H9 (cell line): ENCODE measurements around the gene MDK. TPM values are rescaled to one million over a fixed set of nuclear protein-coding genes. Genes with fewer than 3 reads are reported as not detected.

Experiments
- DNase-seq: peaks from one replicate; pipeline ENCODE4 v3.0.0-alpha.2; 2017
- H2AFZ ChIP-seq: one replicate; pipeline ENCODE4 v1.6.1; 2013; ENCODE audit warnings: mild to moderate bottlenecking, low read length, control low read depth, moderate library complexity
- H2AK5ac ChIP-seq: 2 replicates; pipeline ENCODE4 v1.6.1; 2013; ENCODE audit warnings: low read length, control low read depth, mixed read lengths; ENCODE audit not compliant: insufficient read length
- H2BK120ac ChIP-seq: one replicate; pipeline ENCODE4 v1.6.1; 2013; ENCODE audit warnings: low read depth, mild to moderate bottlenecking, low read length, control low read depth, inconsistent platforms; ENCODE audit not compliant: poor library complexity, severe bottlenecking
- H2BK12ac ChIP-seq: 2 replicates; pipeline ENCODE4 v1.6.1; 2013; ENCODE audit warnings: low read length, control low read depth, mixed read lengths, low read depth; ENCODE audit not compliant: insufficient read length
- H2BK15ac ChIP-seq: 2 replicates; pipeline ENCODE4 v1.6.1; 2013; ENCODE audit warnings: low read depth, low read length, control low read depth
- H2BK20ac ChIP-seq: one replicate; pipeline ENCODE4 v1.6.1; 2013; ENCODE audit warnings: low read depth, mild to moderate bottlenecking, low read length, control low read depth, inconsistent platforms; ENCODE audit not compliant: poor library complexity, severe bottlenecking
- H2BK5ac ChIP-seq: 2 replicates; pipeline ENCODE4 v1.6.1; 2013; ENCODE audit warnings: low read length, control low read depth, mixed read lengths; ENCODE audit not compliant: insufficient read length
- H3K14ac ChIP-seq: 2 replicates; pipeline ENCODE4 v1.6.1; 2013; ENCODE audit warnings: low read length, control low read depth; ENCODE audit not compliant: insufficient read depth
- H3K18ac ChIP-seq: 2 replicates; pipeline ENCODE4 v1.6.1; 2013; ENCODE audit warnings: low read depth, mild to moderate bottlenecking, mixed read lengths, low read length, control low read depth; ENCODE audit not compliant: insufficient read length
- H3K23ac ChIP-seq: 2 replicates; pipeline ENCODE4 v1.6.1; 2013; ENCODE audit warnings: low read length, control low read depth, mixed read lengths, low read depth; ENCODE audit not compliant: insufficient read length
- H3K23me2 ChIP-seq: 2 replicates; pipeline ENCODE4 v1.6.1; 2013; ENCODE audit warnings: low read depth, mild to moderate bottlenecking, mixed read lengths, low read length, control low read depth; ENCODE audit not compliant: insufficient read length, poor library complexity, severe bottlenecking
- H3K27ac ChIP-seq: 2 replicates; pipeline ENCODE4 v1.5.1; 2013; ENCODE audit warnings: low read length, control low read depth, mixed read lengths, low read depth; ENCODE audit not compliant: insufficient read length
- H3K27me3 ChIP-seq: 2 replicates; pipeline ENCODE4 v1.6.1; 2013; ENCODE audit warnings: low read length, control low read depth, inconsistent platforms; ENCODE audit not compliant: insufficient read depth
- H3K4ac ChIP-seq: 2 replicates; pipeline ENCODE4 v1.6.1; 2013; ENCODE audit warnings: low read depth, mild to moderate bottlenecking, control low read depth, inconsistent platforms, low read length, moderate library complexity
- H3K4me1 ChIP-seq: 2 replicates; pipeline ENCODE4 v1.6.1; 2013; ENCODE audit warnings: low read length, control low read depth, inconsistent platforms; ENCODE audit not compliant: insufficient read depth
- H3K4me2 ChIP-seq: 2 replicates; pipeline ENCODE4 v1.6.1; 2013; ENCODE audit warnings: low read length, control low read depth, mixed read lengths; ENCODE audit not compliant: insufficient read length, insufficient read depth
- H3K56ac ChIP-seq: 2 replicates; pipeline ENCODE4 v1.6.1; 2013; ENCODE audit warnings: low read depth, mild to moderate bottlenecking, mixed read lengths, low read length, control low read depth; ENCODE audit not compliant: insufficient read length
- H3K79me1 ChIP-seq: 2 replicates; pipeline ENCODE4 v1.6.1; 2013; ENCODE audit warnings: low read depth, mild to moderate bottlenecking, moderate library complexity, low read length, control low read depth, inconsistent platforms; ENCODE audit not compliant: insufficient read depth, poor library complexity, severe bottlenecking
- H3K79me2 ChIP-seq: 2 replicates; pipeline ENCODE4 v1.6.1; 2013; ENCODE audit warnings: low read length, control low read depth, inconsistent platforms; ENCODE audit not compliant: insufficient read depth
- H3K9ac ChIP-seq: 2 replicates; pipeline ENCODE4 v1.6.1; 2013; ENCODE audit warnings: low read length, control low read depth, mixed read lengths; ENCODE audit not compliant: insufficient read length; ENCODE audit errors: extremely low read depth
- H3K9me3 ChIP-seq: one replicate; pipeline ENCODE4 v1.6.1; 2013; ENCODE audit warnings: low read depth, low read length, inconsistent platforms; ENCODE audit not compliant: control insufficient read depth
- H3T11ph ChIP-seq: one replicate; pipeline ENCODE4 v1.6.1; 2013; ENCODE audit warnings: mild to moderate bottlenecking, low read length, control low read depth, inconsistent platforms
- H4K20me1 ChIP-seq: one replicate; pipeline ENCODE4 v1.6.1; 2013; ENCODE audit not compliant: control insufficient read depth, insufficient read length, insufficient read depth
- H4K5ac ChIP-seq: 2 replicates; pipeline ENCODE4 v1.6.1; 2013; ENCODE audit warnings: low read depth, mild to moderate bottlenecking, mixed read lengths, low read length, control low read depth; ENCODE audit not compliant: insufficient read length
- H4K8ac ChIP-seq: replicated peaks from 2 replicates; pipeline ENCODE4 v1.6.1; 2013; ENCODE audit warnings: low read length, control low read depth, mixed read lengths, low read depth; ENCODE audit not compliant: insufficient read length
- H4K91ac ChIP-seq: 2 replicates; pipeline ENCODE4 v1.6.1; 2013; ENCODE audit warnings: low read depth, mild to moderate bottlenecking, moderate library complexity, mixed read lengths, low read length, control low read depth; ENCODE audit not compliant: insufficient read length
- H3K27ac Mint-ChIP-seq, 3 experiments: 2 replicates in 2 of 3; 3 replicates in 1 of 3; pipeline ENCODE4 v1.8.0; 2020 to 2021; ENCODE audit warnings: mixed read lengths in 3 of 3, mild to moderate bottlenecking in 1 of 3, moderate library complexity in 1 of 3
- H3K27me3 Mint-ChIP-seq: 2 replicates; pipeline ENCODE4 v1.8.0; 2021; ENCODE audit warnings: low read depth, mild to moderate bottlenecking, moderate library complexity, mixed read lengths
- H3K36me3 Mint-ChIP-seq, 3 experiments: 2 replicates in 2 of 3; 3 replicates in 1 of 3; pipeline ENCODE4 v1.8.0; 2020 to 2021; ENCODE audit warnings: low read depth in 3 of 3, mixed read lengths in 3 of 3; ENCODE audit not compliant: insufficient read depth in 1 of 3
- H3K4me1 Mint-ChIP-seq, 2 experiments: 2 replicates each; pipeline ENCODE4 v1.8.0; 2020; ENCODE audit warnings: mixed read lengths in 2 of 2
- H3K4me3 Mint-ChIP-seq, 2 experiments: 2 replicates in 1 of 2; 3 replicates in 1 of 2; pipeline ENCODE4 v1.8.0; 2020 to 2021; ENCODE audit warnings: mild to moderate bottlenecking in 2 of 2, mixed read lengths in 2 of 2, moderate library complexity in 1 of 2
- H3K9me3 Mint-ChIP-seq, 2 experiments: 2 replicates in 1 of 2; 3 replicates in 1 of 2; pipeline ENCODE4 v1.8.0; 2020; ENCODE audit warnings: mild to moderate bottlenecking in 2 of 2, mixed read lengths in 2 of 2, moderate library complexity in 1 of 2
- WGBS: extraction: QIAGEN DNeasy Blood & Tissue Kit; methylation state at CpG from one replicate; pipeline ENCODE4 v1.1.7; 2013; ENCODE audit warnings: missing lambda C conversion rate, low lambda C conversion rate, mixed read lengths; ENCODE audit not compliant: insufficient read length; ENCODE audit errors: extremely low coverage; 5-methylcytosine and 5-hydroxymethylcytosine counted together
- total RNA-seq: library from RNA; stranded (reverse); gene quantifications from 2 replicates; pipeline ENCODE4 v1.2.1, GENCODE V29; 2021
- TF ChIP-seq, protein P1 (sequence below): fragments of 200-600 bp; sonication (generic); conservative IDR thresholded peaks from 3 replicates; pipeline ENCODE4 v1.8.0; 2021; ENCODE audit warnings: antibody characterized with exemption, mild to moderate bottlenecking

Gene MDK
- total RNA-seq, 1 experiment from 2014 or later: 392 TPM

DNA sequence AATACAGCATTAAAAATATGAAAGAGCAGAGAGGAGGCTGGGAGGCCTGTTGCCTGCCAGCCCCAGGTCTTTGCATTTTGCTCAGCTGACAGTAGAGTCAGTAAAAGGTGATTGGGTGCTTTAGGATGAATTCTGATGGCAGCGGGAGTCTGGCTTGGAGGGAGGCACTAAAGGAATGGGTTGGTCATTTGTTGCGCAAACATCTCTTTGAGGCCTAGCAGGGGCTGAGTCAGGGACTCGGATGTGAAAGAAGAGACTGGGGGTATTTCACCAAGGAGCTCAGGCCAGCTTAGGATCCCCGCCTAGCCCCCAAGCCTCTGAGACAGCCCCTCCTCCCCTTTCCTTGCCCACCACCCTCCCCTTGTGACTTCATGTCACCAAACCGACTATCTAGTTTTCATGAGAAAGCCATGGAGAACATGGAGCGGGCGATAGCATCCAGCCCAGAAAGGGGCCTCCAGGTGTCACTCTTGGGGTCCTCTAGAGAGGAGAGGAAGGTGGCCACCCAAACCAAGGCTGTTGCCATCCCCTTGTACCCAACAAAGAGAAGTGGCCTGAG, 24.5 kb upstream of the MDK start:
- Histone ChIP-seq H3K14ac (no peak overlapping the region; the same call in 1 of the 2 replicates), H2BK15ac (no peak overlapping the region), H3T11ph (no peak overlapping the region), H3K27ac (no peak overlapping the region), H3K4me1 (no peaks in the 10 kb centered on the region), H3K56ac (no peak overlapping the region), H4K20me1 (no peaks in the 10 kb centered on the region), H3K79me2 (peaks cover 2% of the 10 kb centered on the region; the same call in 1 of the 2 replicates), H2AK5ac (no peak overlapping the region), H3K79me1 (peaks cover 6% of the 10 kb centered on the region), H3K9me3 (no peaks in the 10 kb centered on the region), H2BK5ac (no peak overlapping the region), H4K5ac (no peak overlapping the region), H2BK20ac (no peak overlapping the region), H3K27me3 (no peaks in the 10 kb centered on the region), H2BK120ac (no peak overlapping the region), H3K18ac (no peak overlapping the region), H4K8ac (no peak overlapping the region), H4K91ac (no peak overlapping the region), H3K4me2 (no peak overlapping the region), H3K9ac (no peak overlapping the region), H2AFZ (no peak overlapping the region), H3K23ac (no peak overlapping the region), H2BK12ac (no peak overlapping the region), H3K4ac (no peak overlapping the region), H3K23me2 (no peaks in the 10 kb centered on the region)
- no peak for DNase-seq
- Mint-ChIP-seq H3K27me3 (no peaks in the 10 kb centered on the region), H3K36me3 (peaks cover 0 to 9% (median 2%) of the 10 kb centered on the region in 3 experiments; a peak in 2 of 7 replicates), H3K9me3 (no peaks in the 10 kb centered on the region), H3K27ac (peak overlapping the region; percentile 65 to 96 (median 79); a peak in 5 of 7 replicates), H3K4me1 (peaks cover 45 to 62% of the 10 kb centered on the region in 2 experiments), H3K4me3 (no peak overlapping the region)
- TF ChIP-seq, protein P1, sequence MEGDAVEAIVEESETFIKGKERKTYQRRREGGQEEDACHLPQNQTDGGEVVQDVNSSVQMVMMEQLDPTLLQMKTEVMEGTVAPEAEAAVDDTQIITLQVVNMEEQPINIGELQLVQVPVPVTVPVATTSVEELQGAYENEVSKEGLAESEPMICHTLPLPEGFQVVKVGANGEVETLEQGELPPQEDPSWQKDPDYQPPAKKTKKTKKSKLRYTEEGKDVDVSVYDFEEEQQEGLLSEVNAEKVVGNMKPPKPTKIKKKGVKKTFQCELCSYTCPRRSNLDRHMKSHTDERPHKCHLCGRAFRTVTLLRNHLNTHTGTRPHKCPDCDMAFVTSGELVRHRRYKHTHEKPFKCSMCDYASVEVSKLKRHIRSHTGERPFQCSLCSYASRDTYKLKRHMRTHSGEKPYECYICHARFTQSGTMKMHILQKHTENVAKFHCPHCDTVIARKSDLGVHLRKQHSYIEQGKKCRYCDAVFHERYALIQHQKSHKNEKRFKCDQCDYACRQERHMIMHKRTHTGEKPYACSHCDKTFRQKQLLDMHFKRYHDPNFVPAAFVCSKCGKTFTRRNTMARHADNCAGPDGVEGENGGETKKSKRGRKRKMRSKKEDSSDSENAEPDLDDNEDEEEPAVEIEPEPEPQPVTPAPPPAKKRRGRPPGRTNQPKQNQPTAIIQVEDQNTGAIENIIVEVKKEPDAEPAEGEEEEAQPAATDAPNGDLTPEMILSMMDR: no peak
- WGBS: no CpG with 5 or more reads among the region's 7 CpGs
